Mucosa of gallbladder (tissue), 1 donor: Measurements from ENCODE around the gene IKZF5. TPM values are rescaled to one million over a fixed set of nuclear protein-coding genes. Genes with fewer than 3 reads are reported as not detected.

Experiments used
- DNase-seq: peaks from one replicate; pipeline ENCODE4 v3.0.0-alpha.2; 2020; ENCODE audit warnings: low spot score
- total RNA-seq: library from RNA; stranded (reverse); gene quantifications from one replicate; pipeline ENCODE4 v1.2.1, GENCODE V29; 2021
- donor health status: DM: no; HTN: no; CAD: no.

The IKZF5 gene
- total RNA-seq = 15.3 TPM

- DNase-seq = peak; percentile 97
These were observed at the start of gene IKZF5, which contains the start of gene ACADSB for GRCh38 chr10:123008355-123009104. TSS of gene IKZF5 (minus strand) at chr10:123008795. CDS start at chr10:122998625, 10,170 bp downstream. TSS of gene ACADSB (plus strand) at chr10:123009006. CDS start at chr10:123009030, 24 bp downstream.

GRCh38 chr10:123057968-123058367 lies 49.4 kb upstream of the IKZF5 start:
- no peak for DNase-seq

GRCh38 chr10:123045961-123046731 lies 37.6 kb upstream of the IKZF5 start:
- DNase-seq = no peak

- no peak for DNase-seq
These were observed 35.8 kb upstream of the IKZF5 start for GRCh38 chr10:123044391-123044790.

- DNase-seq = peak; percentile 16
These were observed 34.9 kb upstream of the IKZF5 start for GRCh38 chr10:123043409-123043925.

- no peak for DNase-seq
These were observed 34.3 kb upstream of the IKZF5 start for GRCh38 chr10:123042708-123043408.

- DNase-seq = no peak
These were observed 31.0 kb upstream of the IKZF5 start for GRCh38 chr10:123039632-123039930.

- DNase-seq = peak; percentile 23
These were observed 30.4 kb upstream of the IKZF5 start for GRCh38 chr10:123038782-123039631.

- DNase-seq = no peak
These were observed 27.0 kb upstream of the IKZF5 start for GRCh38 chr10:123035467-123036086.

- DNase-seq = no peak
These were observed 25.7 kb upstream of the IKZF5 start for GRCh38 chr10:123034332-123034731.

- no peak for DNase-seq
These were observed 22.5 kb upstream of the IKZF5 start for GRCh38 chr10:123031124-123031523.

GRCh38 chr10:123027861-123028260 lies 19.3 kb upstream of the IKZF5 start:
- DNase-seq = no peak

- DNase-seq = no peak
These were observed 17.7 kb upstream of the IKZF5 start for GRCh38 chr10:123026302-123026701.

GRCh38 chr10:123024540-123024939 lies 15.9 kb upstream of the IKZF5 start:
- DNase-seq = no peak

- DNase-seq = no peak
These were observed 12.9 kb upstream of the IKZF5 start for GRCh38 chr10:123021517-123021916.

- no peak for DNase-seq
These were observed 11.5 kb upstream of the IKZF5 start for GRCh38 chr10:123019941-123020703.

GRCh38 chr10:123019264-123019663 lies 10.7 kb upstream of the IKZF5 start:
- no peak for DNase-seq

- no peak for DNase-seq
These were observed 9.9 kb upstream of the IKZF5 start for GRCh38 chr10:123018531-123018930.

GRCh38 chr10:123017421-123018165 lies 9.0 kb upstream of the IKZF5 start:
- DNase-seq = no peak
